GM19372 (cell line): ENCODE results near the gene ACKR4.
A peak's percentile ranks its signal among the peaks of the same experiment; 100 is the strongest.
"Not testable (repeated sequence)": the region's sequence is repeated elsewhere in the genome, so short reads cannot be mapped to it uniquely, and the experiment has no call there.

Experiments used
- ATAC-seq: cut with Tn5 transposase; IDR thresholded peaks from one replicate; pipeline ENCODE4 v1.9.1; 2021; ENCODE audit warnings: mild to moderate bottlenecking, low read depth, moderate library complexity; ENCODE audit not compliant: unreplicated experiment

ACKR4 gene

GRCh38 chr3:132596816-132597433, at the start of gene ACKR4:
ACKR4 (plus strand) TSS chr3:132597270; CDS start chr3:132600398, 3,128 bp downstream.
- no peak for ATAC-seq

- ATAC-seq: no peak
Observed at GRCh38 chr3:132549169-132549568, 47.9 kb upstream of the ACKR4 start.

GRCh38 chr3:132549890-132550578, 47.0 kb upstream of the ACKR4 start:
- ATAC-seq: peak; percentile 84

GRCh38 chr3:132550579-132551305, 46.3 kb upstream of the ACKR4 start:
- ATAC-seq: no peak

- no peak for ATAC-seq
Observed at GRCh38 chr3:132553826-132554225, 43.2 kb upstream of the ACKR4 start.

DNA sequence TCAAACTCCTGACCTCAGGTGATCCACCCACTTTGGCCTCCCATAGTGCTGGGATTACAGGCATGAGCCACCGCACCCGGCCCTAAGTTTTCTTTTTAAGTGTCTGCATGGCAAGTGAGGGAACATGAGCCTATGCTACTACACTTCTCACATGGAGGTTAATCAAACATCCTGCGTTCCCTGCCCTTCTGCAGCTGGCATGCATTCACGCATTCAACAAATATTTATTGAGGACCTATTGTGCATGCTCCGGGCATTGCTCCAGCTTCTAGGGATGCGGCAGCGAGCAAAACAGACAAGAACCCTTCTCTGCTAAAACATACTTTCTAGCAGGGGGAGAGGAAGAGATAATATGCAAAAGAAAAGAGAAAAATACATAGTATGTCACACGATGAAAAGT, 42.6 kb upstream of the ACKR4 start:
- no peak for ATAC-seq

GRCh38 chr3:132555306-132556035, 41.6 kb upstream of the ACKR4 start:
- no peak for ATAC-seq

DNA sequence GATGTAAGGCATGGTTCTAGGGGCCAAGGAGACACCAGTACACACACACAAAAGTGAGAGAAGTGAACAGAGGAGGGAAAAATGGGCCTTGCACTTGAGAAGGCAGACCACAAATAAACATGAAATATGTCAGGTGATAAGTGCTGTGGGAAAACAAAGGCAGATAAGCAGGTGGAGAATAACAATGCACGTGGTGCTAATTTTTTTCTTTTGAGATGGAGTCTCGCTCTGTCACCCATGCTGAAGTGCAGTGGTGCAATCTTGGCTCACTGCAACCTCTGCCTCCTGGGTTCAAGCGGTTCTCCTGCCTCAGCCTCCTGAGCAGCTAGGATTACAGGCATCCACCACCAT, 41.1 kb upstream of the ACKR4 start:
- not testable (repeated sequence) for ATAC-seq

- no peak for ATAC-seq
Observed at GRCh38 chr3:132556508-132557159, 40.4 kb upstream of the ACKR4 start.

GRCh38 chr3:132561003-132561402, 36.1 kb upstream of the ACKR4 start:
- ATAC-seq: no peak

- ATAC-seq: no peak
Observed at GRCh38 chr3:132563420-132564069, 33.5 kb upstream of the ACKR4 start.

DNA sequence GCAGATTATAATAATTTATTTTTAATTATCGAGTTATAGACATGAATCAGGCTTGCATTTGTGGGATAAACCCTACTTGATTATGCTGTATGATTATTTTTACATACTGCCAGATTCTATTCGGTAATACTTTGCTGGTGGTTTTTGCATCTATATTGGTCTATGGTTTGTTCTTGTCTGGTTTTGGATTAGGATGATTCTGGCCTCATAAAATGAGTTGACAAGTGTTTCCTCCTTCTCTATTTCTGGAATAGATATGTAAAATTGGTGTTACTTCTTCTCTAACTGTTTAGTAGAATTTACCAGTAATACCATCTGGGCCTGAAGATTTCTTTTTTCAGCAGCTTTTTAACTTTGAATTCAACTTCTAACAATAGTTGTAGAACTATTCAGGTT, 33.0 kb upstream of the ACKR4 start:
- ATAC-seq: no peak

DNA sequence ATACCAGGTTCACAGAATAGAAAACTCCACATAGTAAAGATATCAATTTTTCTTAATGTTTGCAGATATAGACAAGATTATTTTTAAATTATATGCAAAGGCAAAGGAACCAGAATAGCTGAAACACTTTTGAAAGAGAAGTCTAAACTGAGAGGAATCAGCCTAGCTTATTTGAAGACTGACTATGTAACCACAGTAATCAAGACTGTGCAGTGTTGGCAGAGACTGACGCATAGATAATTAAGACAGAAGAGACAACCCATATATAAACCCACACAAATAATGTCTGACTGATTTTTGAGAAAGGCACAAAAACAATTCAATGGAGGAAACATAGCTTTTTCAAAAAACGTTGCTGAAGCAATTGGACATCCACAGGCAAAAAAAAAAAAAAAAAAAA, 28.6 kb upstream of the ACKR4 start:
- no peak for ATAC-seq

DNA sequence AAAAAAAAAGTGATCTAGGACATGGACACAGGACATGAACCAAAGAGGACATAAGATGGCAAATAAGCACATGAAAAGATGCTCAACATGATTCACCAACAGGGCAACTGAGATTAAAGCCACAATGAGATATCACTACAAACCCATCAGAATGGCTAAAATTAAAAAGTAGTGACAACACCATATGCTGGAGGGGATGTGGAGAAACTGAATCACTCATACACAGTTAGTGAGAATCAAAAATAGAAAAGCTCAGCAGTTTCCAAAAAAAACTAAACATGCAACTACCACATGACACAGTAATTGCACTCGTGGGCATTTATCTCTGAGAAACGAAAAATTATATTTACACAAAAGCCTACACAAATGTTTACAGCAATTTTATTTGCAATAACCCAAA, 27.9 kb upstream of the ACKR4 start:
- no peak for ATAC-seq

DNA sequence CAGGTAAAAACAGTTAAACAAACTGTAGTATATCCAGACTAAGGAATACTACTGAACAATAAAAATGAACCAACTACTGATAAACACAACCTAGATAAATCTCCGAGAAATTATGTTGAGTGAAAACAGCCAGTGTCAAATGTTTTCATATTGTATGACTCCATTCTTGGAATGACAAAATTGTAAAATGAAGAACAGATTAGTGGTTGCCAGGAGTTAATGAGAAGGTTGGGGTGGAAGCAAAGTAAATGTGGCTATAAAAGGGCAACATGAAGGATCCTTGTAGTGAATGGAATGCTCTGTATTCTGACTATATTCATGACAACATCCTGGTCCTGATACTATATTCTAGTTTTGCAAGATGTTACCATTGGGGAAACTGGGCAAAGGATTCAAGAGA, 27.5 kb upstream of the ACKR4 start:
- no peak for ATAC-seq

GRCh38 chr3:132570016-132570415, 27.1 kb upstream of the ACKR4 start:
- no peak for ATAC-seq

- no peak for ATAC-seq
Observed at GRCh38 chr3:132573797-132574211, 23.3 kb upstream of the ACKR4 start.

- ATAC-seq: no peak
Observed at GRCh38 chr3:132587401-132587800, 9.7 kb upstream of the ACKR4 start.

- ATAC-seq: no peak
Observed at GRCh38 chr3:132592216-132592615, 4.9 kb upstream of the ACKR4 start.
